Stimulated activated CD4-positive, alpha-beta T cell treated with anti-CD3 and anti-CD28 coated beads, Interleukin-1b, Interleukin-23, amount 100 ng/mL, for 1 hour (primary cell): Measurements from ENCODE around the gene KY.

Experiments used
- DNase-seq, 2 donors: peaks; one replicate each; pipeline ENCODE4 v3.0.0-alpha.2; 2020; ENCODE audit warnings: low read depth in 2 of 2

The KY gene

GRCh38 chr3:134644731-134645514 is 5.9 kb downstream of the KY start:
- DNase-seq, result no peak

- no peak for DNase-seq
These were observed 7.6 kb downstream of the KY start for GRCh38 chr3:134643150-134643675.

- no peak for DNase-seq
These were observed 8.2 kb downstream of the KY start for GRCh38 chr3:134642445-134643149.

GRCh38 chr3:134641671-134642300 is 9.0 kb downstream of the KY start:
- DNase-seq, result no peak

- no peak for DNase-seq
These were observed 9.9 kb downstream of the KY start for GRCh38 chr3:134640872-134641470.

GRCh38 chr3:134640378-134640777 is 10.4 kb downstream of the KY start:
- DNase-seq, result no peak

GRCh38 chr3:134638385-134639030 is 12.3 kb downstream of the KY start:
- DNase-seq, result no peak

- DNase-seq, result no peak
These were observed 14.4 kb downstream of the KY start for GRCh38 chr3:134636406-134636805.

GRCh38 chr3:134630506-134630905 is 20.3 kb downstream of the KY start:
- no peak for DNase-seq

GRCh38 chr3:134628884-134629283 is 21.9 kb downstream of the KY start:
- DNase-seq, result no peak

- no peak for DNase-seq
These were observed 23.0 kb downstream of the KY start for GRCh38 chr3:134627831-134628230.

GRCh38 chr3:134625885-134626741 is 24.7 kb downstream of the KY start:
- no peak for DNase-seq

- DNase-seq, result no peak
These were observed 25.4 kb downstream of the KY start for GRCh38 chr3:134625462-134625861.

GRCh38 chr3:134624537-134625287 is 26.1 kb downstream of the KY start:
- DNase-seq, result no peak

- DNase-seq, result no peak
These were observed 27.1 kb downstream of the KY start for GRCh38 chr3:134623615-134624245.

- DNase-seq, result no peak
These were observed 27.9 kb downstream of the KY start for GRCh38 chr3:134622806-134623365.

- no peak for DNase-seq
These were observed 29.0 kb downstream of the KY start for GRCh38 chr3:134621854-134622253.

- no peak for DNase-seq
These were observed 30.2 kb downstream of the KY start for GRCh38 chr3:134620476-134621115.
